DND-41 (cell line): Measurements from ENCODE around the gene CMTM3.
A peak's percentile ranks its signal among the peaks of the same experiment; 100 is the strongest.

Experiments used
- ATAC-seq: fragments of 200-7000 bp; cut with Tn5 transposase; 3 replicates; pipeline ENCODE4 v1.9.1; 2021; ENCODE audit warnings: low read depth; ENCODE audit not compliant: insufficient read depth
- DNase-seq: peaks from one replicate; pipeline ENCODE4 v3.0.0-alpha.2; 2020
- H2AFZ ChIP-seq: 2 replicates; pipeline ENCODE4 v1.6.0; 2012; ENCODE audit warnings: low read depth, low read length
- H3K27ac ChIP-seq: 2 replicates; pipeline ENCODE4 v1.5.1; 2012; ENCODE audit warnings: low read length, inconsistent platforms
- H3K27me3 ChIP-seq: fragments of 200-600 bp; sonication (generic); 2 replicates; pipeline ENCODE4 v1.6.0; 2012; ENCODE audit warnings: low read length, mild to moderate bottlenecking, inconsistent platforms; ENCODE audit not compliant: insufficient read depth, poor library complexity
- H3K36me3 ChIP-seq: 2 replicates; pipeline ENCODE4 v1.5.1; 2012; ENCODE audit warnings: low read length, inconsistent platforms; ENCODE audit not compliant: insufficient read depth
- H3K4me1 ChIP-seq: 2 replicates; pipeline ENCODE4 v1.5.1; 2012; ENCODE audit warnings: mild to moderate bottlenecking, low read length; ENCODE audit not compliant: insufficient read depth
- H3K4me2 ChIP-seq: 2 replicates; pipeline ENCODE4 v1.6.0; 2012; ENCODE audit warnings: mild to moderate bottlenecking, moderate library complexity, low read length, inconsistent platforms; ENCODE audit not compliant: insufficient read depth
- H3K4me3 ChIP-seq, 2 experiments: fragments of 200-600 bp in 1 of 2; shearing (Covaris generic) in 1 of 2; 2 replicates each; pipeline ENCODE4 v1.5.1; 2012 to 2016; ENCODE audit warnings: inconsistent platforms in 2 of 2, low read length in 2 of 2, mild to moderate bottlenecking in 2 of 2, low read depth in 1 of 2, moderate library complexity in 1 of 2
- H3K79me2 ChIP-seq: 2 replicates; pipeline ENCODE4 v1.6.0; 2012; ENCODE audit warnings: low read length, inconsistent platforms; ENCODE audit not compliant: insufficient read depth
- H3K9ac ChIP-seq: 2 replicates; pipeline ENCODE4 v1.6.0; 2012; ENCODE audit warnings: low read depth, mild to moderate bottlenecking, inconsistent platforms, low read length, moderate library complexity
- H3K9me3 ChIP-seq: 2 replicates; pipeline ENCODE4 v1.5.1; 2012; ENCODE audit warnings: low read length, moderate library complexity, mild to moderate bottlenecking, inconsistent platforms; ENCODE audit not compliant: insufficient read depth, severe bottlenecking
- H4K20me1 ChIP-seq: 2 replicates; pipeline ENCODE4 v1.6.0; 2012; ENCODE audit warnings: low read length; ENCODE audit not compliant: insufficient read depth
- EZH2 ChIP-seq: IDR thresholded peaks from 3 replicates; pipeline ENCODE4 v1.6.1; 2012; ENCODE audit warnings: borderline replicate concordance, low read depth, mild to moderate bottlenecking, moderate library complexity, low read length, inconsistent platforms; ENCODE audit not compliant: severe bottlenecking
- TF ChIP-seq, protein P1 (sequence below): IDR thresholded peaks from 2 replicates; pipeline ENCODE4 v1.5.1; 2012; ENCODE audit warnings: borderline replicate concordance, low read length, moderate library complexity, mild to moderate bottlenecking; ENCODE audit not compliant: poor library complexity, severe bottlenecking; ENCODE audit errors: extremely low read depth

The CMTM3 gene

DNA sequence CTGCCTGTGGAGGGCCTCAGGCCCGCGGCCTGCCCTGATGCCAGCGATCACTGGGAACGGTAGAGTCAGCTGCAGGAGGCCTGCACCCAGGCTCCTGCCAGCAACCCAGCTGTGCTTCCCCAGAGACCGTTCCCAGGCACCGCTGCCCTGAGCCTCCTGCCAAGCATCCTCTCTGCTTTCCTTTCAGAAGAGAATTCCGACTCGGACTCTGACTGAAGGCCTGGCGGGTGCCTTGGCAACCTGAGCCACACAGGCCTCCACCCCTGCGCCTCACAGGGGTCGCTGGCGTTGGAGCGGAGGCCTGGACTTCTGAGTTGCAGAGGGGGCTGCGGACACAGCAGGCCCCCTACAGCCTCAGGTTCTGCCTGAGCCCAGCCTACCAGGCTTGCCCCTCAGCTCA is 7.9 kb downstream of the CMTM3 start:
- no peak overlapping the region for H3K9ac ChIP-seq
- H3K27ac ChIP-seq, result no peak overlapping the region
- H4K20me1 ChIP-seq, result peaks cover 45% of the 10 kb centered on the region
- no peak for DNase-seq
- peaks cover 25% of the 10 kb centered on the region for H3K79me2 ChIP-seq
- TF ChIP-seq EZH2, result no peak
- TF ChIP-seq, protein P1, sequence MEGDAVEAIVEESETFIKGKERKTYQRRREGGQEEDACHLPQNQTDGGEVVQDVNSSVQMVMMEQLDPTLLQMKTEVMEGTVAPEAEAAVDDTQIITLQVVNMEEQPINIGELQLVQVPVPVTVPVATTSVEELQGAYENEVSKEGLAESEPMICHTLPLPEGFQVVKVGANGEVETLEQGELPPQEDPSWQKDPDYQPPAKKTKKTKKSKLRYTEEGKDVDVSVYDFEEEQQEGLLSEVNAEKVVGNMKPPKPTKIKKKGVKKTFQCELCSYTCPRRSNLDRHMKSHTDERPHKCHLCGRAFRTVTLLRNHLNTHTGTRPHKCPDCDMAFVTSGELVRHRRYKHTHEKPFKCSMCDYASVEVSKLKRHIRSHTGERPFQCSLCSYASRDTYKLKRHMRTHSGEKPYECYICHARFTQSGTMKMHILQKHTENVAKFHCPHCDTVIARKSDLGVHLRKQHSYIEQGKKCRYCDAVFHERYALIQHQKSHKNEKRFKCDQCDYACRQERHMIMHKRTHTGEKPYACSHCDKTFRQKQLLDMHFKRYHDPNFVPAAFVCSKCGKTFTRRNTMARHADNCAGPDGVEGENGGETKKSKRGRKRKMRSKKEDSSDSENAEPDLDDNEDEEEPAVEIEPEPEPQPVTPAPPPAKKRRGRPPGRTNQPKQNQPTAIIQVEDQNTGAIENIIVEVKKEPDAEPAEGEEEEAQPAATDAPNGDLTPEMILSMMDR, result no peak
- ATAC-seq, result no peak
- H3K27me3 ChIP-seq, result no peaks in the 10 kb centered on the region
- no peak overlapping the region for H2AFZ ChIP-seq
- no peaks in the 10 kb centered on the region for H3K9me3 ChIP-seq
- no peak overlapping the region for H3K4me3 ChIP-seq
- no peak overlapping the region for H3K4me2 ChIP-seq
- H3K36me3 ChIP-seq, result peaks cover 68% of the 10 kb centered on the region
- H3K4me1 ChIP-seq, result peaks cover 16% of the 10 kb centered on the region

DNA sequence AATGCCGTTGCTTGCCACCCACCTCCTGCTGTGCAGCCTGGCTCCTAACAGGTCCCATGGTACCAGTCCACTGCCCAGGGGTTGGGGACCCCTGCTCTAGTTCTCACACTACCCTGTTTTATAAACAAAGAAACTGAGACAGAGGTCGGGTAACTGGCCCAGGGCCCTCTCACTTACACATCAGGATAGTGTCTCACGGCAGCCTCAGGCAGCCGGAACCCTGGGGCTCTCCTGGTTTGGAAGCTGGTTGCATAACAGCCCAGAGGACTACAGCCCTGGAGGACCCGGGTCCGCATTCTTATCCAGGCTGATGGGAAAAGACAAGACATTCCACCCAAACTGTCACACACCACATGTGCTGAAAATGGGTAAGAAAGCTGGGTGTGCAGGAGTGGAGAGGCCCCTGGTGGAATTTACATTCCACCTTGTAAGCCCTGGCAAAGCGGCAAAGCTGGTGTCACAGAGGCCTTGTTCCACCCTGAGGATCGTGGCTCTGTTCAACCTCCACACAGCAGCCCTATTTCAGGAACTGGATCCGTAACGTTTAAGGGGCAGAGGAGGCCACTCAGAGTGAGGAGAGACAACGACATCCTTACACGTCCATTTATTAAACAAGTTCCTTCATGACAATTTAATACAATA is 9.8 kb downstream of the CMTM3 start:
- H4K20me1 ChIP-seq, result peaks cover 27% of the 10 kb centered on the region
- TF ChIP-seq, protein P1, result no peak
- TF ChIP-seq EZH2, result no peak
- no peak overlapping the region for H3K9ac ChIP-seq
- ATAC-seq (peak; percentile 21; the same call in 1 of the 3 replicates), DNase-seq (no peak)
- H2AFZ ChIP-seq, result no peak overlapping the region
- H3K36me3 ChIP-seq, result peaks cover 51% of the 10 kb centered on the region
- H3K27me3 ChIP-seq, result no peaks in the 10 kb centered on the region
- no peak overlapping the region for H3K27ac ChIP-seq
- H3K4me1 ChIP-seq, result peaks cover 1% of the 10 kb centered on the region; the same call in 1 of the 2 replicates
- no peak overlapping the region for H3K4me3 ChIP-seq
- no peaks in the 10 kb centered on the region for H3K9me3 ChIP-seq
- no peak overlapping the region for H3K4me2 ChIP-seq
- H3K79me2 ChIP-seq, result peaks cover 7% of the 10 kb centered on the region

DNA sequence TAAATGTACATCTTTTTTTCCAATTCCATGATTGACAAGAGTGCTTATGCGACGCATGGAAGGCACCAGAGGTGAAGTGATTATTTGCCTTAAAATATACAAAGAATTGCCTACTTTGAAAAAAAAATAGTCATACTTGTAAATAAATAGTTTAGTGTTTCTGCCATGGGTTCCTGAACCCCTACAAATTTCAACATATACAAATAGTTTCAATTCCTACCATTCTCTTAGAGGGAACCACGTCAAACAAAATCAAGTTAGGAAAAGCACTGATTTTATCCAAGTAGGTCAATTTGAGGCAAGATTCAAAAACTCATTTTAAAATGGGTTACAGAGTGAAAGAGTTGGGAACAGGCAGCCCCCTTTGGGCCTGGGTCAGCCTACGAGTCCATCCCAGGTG is 11.7 kb downstream of the CMTM3 start:
- Histone ChIP-seq H2AFZ (no peak overlapping the region), H3K4me3 (no peak overlapping the region), H3K4me1 (peaks cover 10% of the 10 kb centered on the region; the same call in 1 of the 2 replicates), H3K27me3 (no peaks in the 10 kb centered on the region), H3K79me2 (no peaks in the 10 kb centered on the region), H3K4me2 (no peak overlapping the region), H3K9me3 (no peaks in the 10 kb centered on the region), H3K36me3 (peaks cover 32% of the 10 kb centered on the region), H4K20me1 (peaks cover 11% of the 10 kb centered on the region; the same call in 1 of the 2 replicates), H3K9ac (no peak overlapping the region), H3K27ac (no peak overlapping the region)
- no peak for DNase-seq
- no peak for ATAC-seq
- TF ChIP-seq, protein P1, result no peak
- no peak for TF ChIP-seq EZH2
